Measurements from ENCODE around the gene VAPB. TPM values are rescaled to one million over a fixed set of nuclear protein-coding genes. Genes with fewer than 3 reads are reported as not detected.

Gene VAPB
- total and polyA plus RNA-seq, 2 of the 4 experiments (the other 2 are of a cell fraction), result 9.1 to 26.0 TPM

- TF ChIP-seq RAD21 (IDR thresholded peaks at IDR 0.05; ENCODE audit: low read length), result no peak
Measured at GRCh38 chr20:58446264-58446959, 57.4 kb downstream of the VAPB start (continued).

DNA sequence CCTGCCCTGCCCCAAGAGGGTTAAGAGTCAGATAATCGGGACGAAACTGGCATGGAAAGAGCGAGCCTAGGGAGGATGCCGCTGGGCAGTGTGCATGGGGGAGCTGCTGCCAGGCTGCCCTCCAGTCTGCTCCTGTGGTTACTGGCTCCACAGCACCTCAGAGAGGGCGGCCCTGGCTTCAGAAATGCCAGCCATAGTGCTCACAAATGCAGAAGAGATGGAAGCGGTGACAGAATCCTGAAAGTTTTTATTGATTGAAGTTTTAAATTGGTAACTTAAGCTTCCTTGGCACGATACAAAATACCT lies 57.9 kb downstream of the VAPB start:
- Histone ChIP-seq H3K9me3 (ENCODE audit: control insufficient read depth, insufficient read depth, low read length) (no peaks in the 10 kb centered on the region), H3K4me3 (ENCODE audit: insufficient read depth, low read depth, low read length) (no peak overlapping the region), H3K23ac (ENCODE audit: low read depth, low read length) (no peak overlapping the region), H2AFZ (replicated peaks; ENCODE audit: low read length, poor library complexity) (no peak overlapping the region), H2AK9ac (replicated peaks; ENCODE audit: low read depth, low read length, poor library complexity) (no peak overlapping the region), H2BK20ac (ENCODE audit: low read depth, low read length) (no peak overlapping the region), H2AK5ac (ENCODE audit: low read depth, low read length) (no peak overlapping the region), H3K79me1 (ENCODE audit: low read depth in 1 of 2, low read length in 2 of 2) (peaks cover 15 to 63% of the 10 kb centered on the region in 2 experiments), H4K5ac (ENCODE audit: low read depth, low read length) (no peak overlapping the region), H3K27ac (ENCODE audit: insufficient read depth, low read length) (no peak overlapping the region), H3K14ac (replicated peaks; ENCODE audit: low read depth, low read length) (no peak overlapping the region), H4K91ac (ENCODE audit: insufficient read depth, low read depth, low read length) (no peak overlapping the region), H3K9ac (ENCODE audit: low read depth, low read length) (no peak overlapping the region), H3K4me2 (ENCODE audit: low read depth, low read length) (no peak overlapping the region), H3K4ac (ENCODE audit: low read depth, low read length) (no peak overlapping the region), H3K4me1 (ENCODE audit: control insufficient read depth, insufficient read depth, low read length) (0 out of 2 replicates have a peak, but pooled peaks cover 1% of the 10 kb centered on the region), H2BK15ac (ENCODE audit: low read depth, low read length) (no peak overlapping the region), H4K8ac (ENCODE audit: low read depth in 2 of 2, low read length in 2 of 2) (no peak overlapping the region), H3K27me3 (ENCODE audit: control insufficient read depth, insufficient read depth, low read length) (no peaks in the 10 kb centered on the region), H3K9me1 (ENCODE audit: insufficient read depth, low read length) (peaks cover 11% of the 10 kb centered on the region), H2BK120ac (ENCODE audit: low read depth, low read length) (no peak overlapping the region), H3K36me3 (ENCODE audit: control insufficient read depth, insufficient read depth, low read length) (peaks cover 29% of the 10 kb centered on the region), H4K20me1 (ENCODE audit: insufficient read depth, low read length) (0 out of 2 replicates have a peak, but pooled peaks cover 8% of the 10 kb centered on the region), H3K18ac (ENCODE audit: low read depth, low read length) (no peak overlapping the region), H2BK5ac (ENCODE audit: low read depth, low read length, poor library complexity, severe bottlenecking) (no peak overlapping the region), H3K56ac (ENCODE audit: extremely low read depth, insufficient read depth, low read length) (no peak overlapping the region)
- no peak for DNase-seq
- POLR2A ChIA-PET (ENCODE audit: unreplicated experiment), result no interaction called here
- ATAC-seq (ENCODE audit: low read depth), result no peak
- in situ Hi-C loops (cut with MboI; ENCODE audit: low sequenced_read_pairs) (no loop called here), intact Hi-C loops (cut with micrococcal nuclease) (loop anchor here (1.0 to 5.0 kb wide), 2 partner anchors 205 to 210 kb away; partner anchors contain the start of gene STX16), dilution Hi-C loops (cut with HindIII; ENCODE audit: low sequenced_read_pairs, unreplicated experiment) (no loop called here)
- WGBS, 2 experiments (ENCODE audit: extremely low coverage in 2 of 2, insufficient read length in 1 of 2), result 100% methylated on average over 5 of the region's 7 CpGs; no CpG with 5 or more reads in 1 of the 2 experiments
- no TSS peak for BruUV-seq (replicated peaks)
- TF ChIP-seq NFE2L2 (IDR thresholded peaks at IDR 0.05; ENCODE audit: low read depth, low read length) (no peak), RCOR1 (IDR thresholded peaks at IDR 0.05; ENCODE audit: insufficient replicate concordance, low read length) (no peak), RFX5 (IDR thresholded peaks at IDR 0.05; ENCODE audit: low read depth, low read length) (no peak), MAFK (IDR thresholded peaks at IDR 0.05; ENCODE audit: low read depth, low read length) (no peak), CEBPB (IDR thresholded peaks at IDR 0.05; ENCODE audit: low read depth, low read length) (no peak)
- TF ChIP-seq, protein P1, sequence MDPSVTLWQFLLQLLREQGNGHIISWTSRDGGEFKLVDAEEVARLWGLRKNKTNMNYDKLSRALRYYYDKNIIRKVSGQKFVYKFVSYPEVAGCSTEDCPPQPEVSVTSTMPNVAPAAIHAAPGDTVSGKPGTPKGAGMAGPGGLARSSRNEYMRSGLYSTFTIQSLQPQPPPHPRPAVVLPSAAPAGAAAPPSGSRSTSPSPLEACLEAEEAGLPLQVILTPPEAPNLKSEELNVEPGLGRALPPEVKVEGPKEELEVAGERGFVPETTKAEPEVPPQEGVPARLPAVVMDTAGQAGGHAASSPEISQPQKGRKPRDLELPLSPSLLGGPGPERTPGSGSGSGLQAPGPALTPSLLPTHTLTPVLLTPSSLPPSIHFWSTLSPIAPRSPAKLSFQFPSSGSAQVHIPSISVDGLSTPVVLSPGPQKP (IDR thresholded peaks at IDR 0.05; ENCODE audit: borderline replicate concordance, low read depth, low read length), result no peak
- CTCF ChIA-PET, result interaction anchor here (0.8 to 1.1 kb wide), 3 partner anchors 24 to 209 kb away, joined by 3 to 4 read pairs (median 3); no protein-coding TSS in a partner anchor

Measured in IMR-90 (cell line).